H1 (cell line): ENCODE measurements around the gene PDE2A. TPM values are rescaled to one million over a fixed set of nuclear protein-coding genes. Genes with fewer than 3 reads are reported as not detected.

Source experiments
- CTCF ChIA-PET: fragments of 300-600 bp; sonication (Branson Sonifier 250); formaldehyde crosslinking; loops from one replicate; lab custom pipeline; 2021; ENCODE audit not compliant: partially characterized antibody; lab: Charles Lee
- POLR2A ChIA-PET: fragments of 300-600 bp; sonication (Branson Sonifier 250); formaldehyde crosslinking; loops from one replicate; lab custom pipeline; 2021; ENCODE audit warnings: inconsistent platforms; ENCODE audit not compliant: partially characterized antibody; lab: Charles Lee
- DNase-seq, 2 experiments: peaks; one replicate each; pipeline versions ENCODE4 v3.0.0 to v3.0.0-alpha.2; 2010 to 2022; ENCODE audit warnings: low spot score in 2 of 2, low read depth in 1 of 2, mixed read lengths in 1 of 2
- FAIRE-seq: peaks from 2 replicates; lab custom pipeline; 2011; peaks lifted over from hg19 to GRCh38; lab: Jason Lieb, UNC
- H2AFZ ChIP-seq: 2 replicates; pipeline ENCODE4 v1.8.1; 2012; ENCODE audit warnings: low read length, inconsistent platforms
- H2AK5ac ChIP-seq: 2 replicates; pipeline ENCODE4 v1.6.1; 2013; ENCODE audit warnings: low read depth, low read length
- H2BK120ac ChIP-seq: replicated peaks from 2 replicates; pipeline ENCODE3; 2013; ENCODE audit warnings: low read depth, low read length, inconsistent platforms
- H2BK12ac ChIP-seq: 2 replicates; pipeline ENCODE4 v1.6.1; 2013; ENCODE audit warnings: low read depth, low read length
- H2BK15ac ChIP-seq: 2 replicates; pipeline ENCODE4 v1.6.1; 2013; ENCODE audit warnings: low read length
- H2BK20ac ChIP-seq: 2 replicates; pipeline ENCODE4 v1.6.1; 2013; ENCODE audit warnings: low read length
- H2BK5ac ChIP-seq: 2 replicates; pipeline ENCODE4 v1.6.1; 2013; ENCODE audit warnings: low read depth, low read length
- H3K14ac ChIP-seq: 2 replicates; pipeline ENCODE4 v1.6.1; 2013; ENCODE audit warnings: inconsistent platforms; ENCODE audit not compliant: insufficient read length
- H3K18ac ChIP-seq: 2 replicates; pipeline ENCODE4 v1.6.1; 2013; ENCODE audit warnings: low read length; ENCODE audit errors: extremely low read depth
- H3K23ac ChIP-seq: 2 replicates; pipeline ENCODE4 v1.6.1; 2013; ENCODE audit warnings: inconsistent platforms; ENCODE audit not compliant: insufficient read length
- H3K23me2 ChIP-seq: 2 replicates; pipeline ENCODE4 v1.6.1; 2013; ENCODE audit warnings: low read depth, low read length
- H3K27ac ChIP-seq: 2 replicates; pipeline ENCODE4 v1.6.1; 2011; ENCODE audit warnings: low read depth, low read length, inconsistent platforms
- H3K27me3 ChIP-seq, 4 experiments: replicated peaks in 1 of 4; 1 replicate in 1 of 4; 2 replicates in 3 of 4; pipeline versions ENCODE4 v1.6.1 to v1.8.1; 2011 to 2013; ENCODE audit warnings: low read length in 3 of 4, mild to moderate bottlenecking in 3 of 4, inconsistent platforms in 2 of 4, mixed read lengths in 2 of 4, moderate library complexity in 1 of 4; ENCODE audit not compliant: control insufficient read depth in 3 of 4, insufficient read depth in 3 of 4; ENCODE audit errors: extremely low read depth in 1 of 4
- H3K36me3 ChIP-seq, 4 experiments: 2 replicates each; pipeline versions ENCODE4 v1.6.1 to v1.8.1; 2011 to 2013; ENCODE audit warnings: mild to moderate bottlenecking in 4 of 4, low read length in 3 of 4, moderate library complexity in 2 of 4, control low read depth in 1 of 4, inconsistent platforms in 1 of 4; ENCODE audit not compliant: insufficient read depth in 4 of 4, control insufficient read depth in 2 of 4
- H3K4ac ChIP-seq: replicated peaks from 2 replicates; pipeline ENCODE3; 2013; ENCODE audit warnings: low read length, low read depth, mixed read lengths, inconsistent platforms; ENCODE audit not compliant: insufficient read length
- H3K4me1 ChIP-seq, 4 experiments: replicated peaks in 1 of 4; 1 replicate in 1 of 4; 2 replicates in 3 of 4; pipeline versions ENCODE4 v1.6.1 to v1.8.1; 2011 to 2013; ENCODE audit warnings: low read length in 3 of 4, inconsistent platforms in 2 of 4, mixed read lengths in 1 of 4; ENCODE audit not compliant: insufficient read depth in 4 of 4, control insufficient read depth in 3 of 4
- H3K4me2 ChIP-seq, 2 experiments: 2 replicates each; pipeline versions ENCODE4 v1.6.1 to v1.8.1; 2011 to 2013; ENCODE audit warnings: low read depth in 2 of 2, low read length in 2 of 2, control low read depth in 1 of 2, inconsistent platforms in 1 of 2, mild to moderate bottlenecking in 1 of 2; ENCODE audit not compliant: insufficient read depth in 1 of 2
- H3K4me3 ChIP-seq, 4 experiments: fragments of 200-600, 300-600 bp in 1 of 4; sonication (generic), shearing (Covaris generic), sonication (Bioruptor Twin) in 1 of 4; 2 replicates each; pipeline versions ENCODE4 v1.5.1 to v1.8.1; 2011 to 2016; ENCODE audit warnings: low read length in 4 of 4, low read depth in 3 of 4, control low read depth in 2 of 4, inconsistent platforms in 2 of 4, mild to moderate bottlenecking in 2 of 4, mixed read lengths in 1 of 4, moderate library complexity in 1 of 4; ENCODE audit not compliant: insufficient read depth in 2 of 4; ENCODE audit errors: extremely low read depth in 1 of 4
- H3K56ac ChIP-seq: replicated peaks from 2 replicates; pipeline ENCODE3; 2013; ENCODE audit warnings: low read depth, mild to moderate bottlenecking, mixed read lengths, low read length, inconsistent platforms; ENCODE audit not compliant: insufficient read length
- H3K79me1 ChIP-seq: 2 replicates; pipeline ENCODE4 v1.6.1; 2013; ENCODE audit warnings: low read depth, low read length, control low read depth
- H3K79me2 ChIP-seq, 2 experiments: 2 replicates each; pipeline versions ENCODE4 v1.6.1 to v1.8.1; 2012 to 2013; ENCODE audit warnings: low read length in 2 of 2, mild to moderate bottlenecking in 2 of 2, inconsistent platforms in 1 of 2; ENCODE audit not compliant: insufficient read depth in 2 of 2, control insufficient read depth in 1 of 2
- H3K9ac ChIP-seq, 4 experiments: replicated peaks in 1 of 4; 1 replicate in 1 of 4; 2 replicates in 3 of 4; pipeline versions ENCODE4 v1.6.1 to v1.8.1; 2011 to 2013; ENCODE audit warnings: low read depth in 3 of 4, low read length in 3 of 4, control low read depth in 2 of 4, mild to moderate bottlenecking in 2 of 4, moderate library complexity in 2 of 4, inconsistent platforms in 1 of 4; ENCODE audit errors: extremely low read depth in 1 of 4
- H3K9me3 ChIP-seq, 2 experiments: 2 replicates each; pipeline versions ENCODE4 v1.6.1 to v1.8.1; 2012 to 2013; ENCODE audit warnings: mild to moderate bottlenecking in 2 of 2, moderate library complexity in 2 of 2, control low read depth in 1 of 2, inconsistent platforms in 1 of 2, low read depth in 1 of 2, low read length in 1 of 2, mixed read lengths in 1 of 2; ENCODE audit not compliant: insufficient read depth in 2 of 2
- H4K20me1 ChIP-seq, 2 experiments: replicated peaks in 1 of 2; 2 replicates each; pipeline versions ENCODE3 to v1.8.1; 2011 to 2013; ENCODE audit warnings: inconsistent platforms in 2 of 2, low read length in 2 of 2, mild to moderate bottlenecking in 1 of 2; ENCODE audit not compliant: insufficient read depth in 2 of 2, control insufficient read depth in 1 of 2
- H4K5ac ChIP-seq: 2 replicates; pipeline ENCODE4 v1.6.1; 2013; ENCODE audit warnings: low read length, low read depth, mixed read lengths, inconsistent platforms; ENCODE audit not compliant: insufficient read length
- H4K8ac ChIP-seq: 2 replicates; pipeline ENCODE4 v1.8.0; 2013; ENCODE audit warnings: mild to moderate bottlenecking, moderate library complexity, low read length, inconsistent platforms; ENCODE audit not compliant: insufficient read depth; ENCODE audit errors: extremely low read depth
- H4K91ac ChIP-seq: replicated peaks from 2 replicates; pipeline ENCODE3; 2013; ENCODE audit warnings: low read length, mixed read lengths, inconsistent platforms; ENCODE audit not compliant: insufficient read length
- ATF3 ChIP-seq: IDR thresholded peaks from 2 replicates; pipeline ENCODE4 v1.6.1; 2011; ENCODE audit warnings: low read depth, mild to moderate bottlenecking, low read length; ENCODE audit not compliant: insufficient read depth
- CBX8 ChIP-seq: fragments of 300-800, 300-1000 bp; sonication (generic); IDR thresholded peaks from 2 replicates; pipeline ENCODE4 v1.7.1; 2016; ENCODE audit warnings: low read depth, low read length, borderline replicate concordance
- GABPA ChIP-seq: IDR thresholded peaks from 2 replicates; pipeline ENCODE4 v1.6.1; 2011; ENCODE audit warnings: mild to moderate bottlenecking, low read length, moderate library complexity, borderline replicate concordance; ENCODE audit not compliant: insufficient read depth
- HDAC6 ChIP-seq: IDR thresholded peaks from one replicate; pipeline ENCODE4 v1.7.1; 2012; ENCODE audit warnings: low read depth, mild to moderate bottlenecking, inconsistent platforms, low read length, moderate library complexity
- JUN ChIP-seq: IDR thresholded peaks from 2 replicates; pipeline ENCODE4 v1.6.1; 2011; ENCODE audit warnings: low read depth, mild to moderate bottlenecking, improper control_type of control experiment, low read length
- PHF8 ChIP-seq: fragments of 200-600 bp; sonication (generic); conservative IDR thresholded peaks from 2 replicates; pipeline ENCODE4 v1.7.1; 2012; ENCODE audit warnings: low read depth, mild to moderate bottlenecking, inconsistent platforms, low read length, moderate library complexity
- SRF ChIP-seq: IDR thresholded peaks from 2 replicates; pipeline ENCODE4 v1.6.1; 2011; ENCODE audit warnings: mild to moderate bottlenecking, low read depth, low read length, moderate library complexity
- TAF7 ChIP-seq: optimal IDR thresholded peaks from 2 replicates; pipeline ENCODE3; 2011; ENCODE audit warnings: low read depth, mild to moderate bottlenecking, inconsistent platforms, low read length, moderate library complexity, borderline replicate concordance
- USF2 ChIP-seq: IDR thresholded peaks from 2 replicates; pipeline ENCODE4 v1.6.1; 2011; ENCODE audit warnings: low read length, improper control_type of control experiment
- ZNF274 ChIP-seq: IDR thresholded peaks from 2 replicates; pipeline ENCODE4 v1.7.0; 2012; ENCODE audit warnings: low read length, borderline replicate concordance; ENCODE audit errors: extremely low read depth
- WGBS, 2 experiments: shearing (Covaris generic) in 1 of 2; methylation state at CpG; one replicate each; pipeline versions ENCODE4 v1.1.6 to v1.1.7; 2013 to 2015; ENCODE audit warnings: low lambda C conversion rate in 2 of 2, mixed read lengths in 2 of 2, inconsistent platforms in 1 of 2, low coverage in 1 of 2, missing lambda C conversion rate in 1 of 2; ENCODE audit not compliant: insufficient replicate concordance in 2 of 2, insufficient coverage in 1 of 2, insufficient read length in 1 of 2; ENCODE audit errors: extremely low coverage in 1 of 2, missing lambda C conversion rate in 1 of 2; 5-methylcytosine and 5-hydroxymethylcytosine counted together
- polyA plus RNA-seq, 7 experiments: library from polyadenylated mRNA; depleted of rRNA in 3 of 7; stranded (reverse) in 5 of 7; unstranded in 2 of 7; fragments of >200 nt in 5 of 7; fragments of 200-250 nt in 2 of 7; gene quantifications; 1 replicate in 5 of 7; 2 replicates in 1 of 7; 4 replicates in 1 of 7; pipeline versions ENCODE4 v1.2.1 to v1.2.3, GENCODE V29; 2011 to 2013; ENCODE audit warnings: missing spikeins in 2 of 7, mixed read lengths in 2 of 7
- total RNA-seq: library from RNA; stranded (reverse); fragmentation: NEBNext Ultra II Directional; extraction: Animal tissue kit (Norgen Biotek cat#: 25700); gene quantifications from 2 replicates; pipeline ENCODE4 v1.2.1, GENCODE V29; 2021

Gene PDE2A
- total and polyA plus RNA-seq, 2 of the 8 experiments (the other 6 are each of a cell fraction or from before 2014, with no cell fraction given) = 3.4 to 7.1 TPM

GRCh38 chr11:72709478-72710238 lies 35.4 kb upstream of the PDE2A start:
- Histone ChIP-seq H2AK5ac (no peak overlapping the region), H3K79me1 (no peaks in the 10 kb centered on the region; the same call in 1 of the 2 replicates), H3K79me2 (no peaks in the 10 kb centered on the region; a peak in 1 of 4 replicates), H2BK15ac (no peak overlapping the region), H3K9ac (no peak overlapping the region), H2BK120ac (no peak overlapping the region), H2BK12ac (no peak overlapping the region), H2AFZ (no peak overlapping the region), H3K4me2 (no peak overlapping the region), H3K23me2 (peaks cover 2% of the 10 kb centered on the region; the same call in 1 of the 2 replicates), H4K91ac (no peak overlapping the region), H3K27me3 (no peaks in the 10 kb centered on the region), H3K9me3 (no peaks in the 10 kb centered on the region), H2BK5ac (no peak overlapping the region), H3K4ac (no peak overlapping the region), H4K8ac (no peak overlapping the region), H3K4me3 (no peak overlapping the region), H4K5ac (no peak overlapping the region), H3K27ac (no peak overlapping the region), H2BK20ac (no peak overlapping the region), H4K20me1 (peaks cover 1 to 14% of the 10 kb centered on the region in 2 experiments), H3K23ac (no peak overlapping the region), H3K18ac (no peak overlapping the region; the same call in 1 of the 2 replicates), H3K4me1 (peaks cover 10 to 36% (median 31%) of the 10 kb centered on the region in 4 experiments), H3K36me3 (0 out of 8 replicates have a peak, but pooled peaks cover 0 to 2% (median 0%) of the 10 kb centered on the region in 4 experiments), H3K14ac (no peak overlapping the region), H3K56ac (no peak overlapping the region)
- DNase-seq (no peak), FAIRE-seq (no peak)
- ChIA-PET POLR2A (no interaction called here), CTCF (interaction anchor here (0.6 to 1.5 kb wide), 4 partner anchors 9 to 140 kb away, joined by 3 to 7 read pairs (median 3); no protein-coding TSS in a partner anchor)
- WGBS, 2 experiments = 88% methylated on average over 14 of the region's 20 CpGs; no CpG with 5 or more reads in 1 of the 2 experiments
- TF ChIP-seq HDAC6 = no peak
- no peak for TF ChIP-seq GABPA
- no peak for TF ChIP-seq ATF3
- no peak for TF ChIP-seq CBX8
- no peak for TF ChIP-seq TAF7
- no peak for TF ChIP-seq JUN
- TF ChIP-seq ZNF274 = no peak
- TF ChIP-seq SRF = no peak
- no peak for TF ChIP-seq USF2
- no peak for TF ChIP-seq PHF8
